Activated naive CD4-positive, alpha-beta T cell treated with anti-CD3 and anti-CD28 coated beads, Interleukin-2, amount 10 ng/mL, durations not matched to agents 7 days and 5 days (primary cell): ENCODE results near the gene ADI1.
A peak's percentile ranks its signal among the peaks of the same experiment; 100 is the strongest.
"Not testable (repeated sequence)": the region's sequence is repeated elsewhere in the genome, so short reads cannot be mapped to it uniquely, and the experiment has no call there.

Source experiments
- CTCF ChIA-PET: fragments of 350-600 bp; sonication (Branson Sonifier 250); formaldehyde crosslinking; loops from one replicate; lab custom pipeline; 2021; ENCODE audit warnings: antibody characterized with exemption; lab: Charles Lee
- DNase-seq: peaks from one replicate; pipeline ENCODE4 v3.0.0-alpha.2; 2020
- H3K27ac Mint-ChIP-seq: one replicate; pipeline ENCODE4 v1.8.0; 2021; ENCODE audit warnings: mild to moderate bottlenecking, moderate library complexity, mixed read lengths
- H3K27me3 Mint-ChIP-seq: one replicate; pipeline ENCODE4 v1.8.0; 2021; ENCODE audit warnings: mild to moderate bottlenecking, mixed read lengths
- H3K36me3 Mint-ChIP-seq: one replicate; pipeline ENCODE4 v1.8.0; 2021; ENCODE audit warnings: mixed read lengths
- H3K4me1 Mint-ChIP-seq: one replicate; pipeline ENCODE4 v1.8.0; 2021; ENCODE audit warnings: mixed read lengths
- H3K4me3 Mint-ChIP-seq: one replicate; pipeline ENCODE4 v1.8.0; 2021; ENCODE audit warnings: mild to moderate bottlenecking, moderate library complexity, mixed read lengths
- H3K9me3 Mint-ChIP-seq: one replicate; pipeline ENCODE4 v1.8.0; 2021; ENCODE audit warnings: mixed read lengths

Gene ADI1

GRCh38 chr2:3518496-3519254, 656 bp downstream of the ADI1 start:
- H3K36me3 Mint-ChIP-seq, result peaks cover 32% of the 10 kb centered on the region
- H3K4me1 Mint-ChIP-seq, result peaks cover 41% of the 10 kb centered on the region
- CTCF ChIA-PET, result interaction anchor here (1.0 kb wide), 1 partner anchor 95 kb away, joined by 4 read pairs; no protein-coding TSS in a partner anchor
- peak overlapping the region; percentile 89 for H3K4me3 Mint-ChIP-seq
- DNase-seq, result peak; percentile 98
- H3K27me3 Mint-ChIP-seq, result peaks cover 5% of the 10 kb centered on the region
- peak overlapping the region; percentile 89 for H3K27ac Mint-ChIP-seq
- peaks cover 15% of the 10 kb centered on the region for H3K9me3 Mint-ChIP-seq

- Mint-ChIP-seq H3K27me3 (peaks cover 5% of the 10 kb centered on the region), H3K36me3 (peaks cover 39% of the 10 kb centered on the region), H3K27ac (peak overlapping the region; percentile 89), H3K9me3 (peaks cover 15% of the 10 kb centered on the region), H3K4me1 (peaks cover 47% of the 10 kb centered on the region), H3K4me3 (peak overlapping the region; percentile 89)
- CTCF ChIA-PET, result interaction anchor here (1.0 kb wide), 1 partner anchor 94 kb away, joined by 4 read pairs; no protein-coding TSS in a partner anchor
- DNase-seq, result no peak
Observed at GRCh38 chr2:3517948-3518495, 1.3 kb downstream of the ADI1 start.

GRCh38 chr2:3516831-3517230, 2.5 kb downstream of the ADI1 start:
- H3K36me3 Mint-ChIP-seq, result peaks cover 47% of the 10 kb centered on the region
- no peak for DNase-seq
- H3K27me3 Mint-ChIP-seq, result peaks cover 5% of the 10 kb centered on the region
- H3K4me3 Mint-ChIP-seq, result no peak overlapping the region
- H3K4me1 Mint-ChIP-seq, result peaks cover 48% of the 10 kb centered on the region
- CTCF ChIA-PET, result no interaction called here
- no peak overlapping the region for H3K27ac Mint-ChIP-seq
- H3K9me3 Mint-ChIP-seq, result peaks cover 15% of the 10 kb centered on the region

- Mint-ChIP-seq H3K4me1 (peaks cover 36% of the 10 kb centered on the region), H3K36me3 (peaks cover 58% of the 10 kb centered on the region), H3K9me3 (peaks cover 23% of the 10 kb centered on the region)
- H3K4me3 Mint-ChIP-seq, DNase-seq, H3K27me3 Mint-ChIP-seq, CTCF ChIA-PET, H3K27ac Mint-ChIP-seq: not testable (repeated sequence)
Observed at GRCh38 chr2:3515438-3515837, 3.9 kb downstream of the ADI1 start.

GRCh38 chr2:3513026-3513810, 6.1 kb downstream of the ADI1 start:
- H3K4me1 Mint-ChIP-seq, result peaks cover 29% of the 10 kb centered on the region
- peaks cover 23% of the 10 kb centered on the region for H3K9me3 Mint-ChIP-seq
- CTCF ChIA-PET, result interaction anchor here (1.0 kb wide), 1 partner anchor 138 kb away, joined by 3 read pairs; no protein-coding TSS in a partner anchor
- peaks cover 69% of the 10 kb centered on the region for H3K36me3 Mint-ChIP-seq
- H3K4me3 Mint-ChIP-seq, result no peak overlapping the region
- H3K27ac Mint-ChIP-seq, result no peak overlapping the region
- H3K27me3 Mint-ChIP-seq, result no peaks in the 10 kb centered on the region
- DNase-seq, result no peak

- H3K27ac Mint-ChIP-seq, result no peak overlapping the region
- H3K4me1 Mint-ChIP-seq, result peaks cover 20% of the 10 kb centered on the region
- H3K4me3 Mint-ChIP-seq, result no peak overlapping the region
- H3K36me3 Mint-ChIP-seq, result peaks cover 70% of the 10 kb centered on the region
- no peaks in the 10 kb centered on the region for H3K27me3 Mint-ChIP-seq
- CTCF ChIA-PET, result no interaction called here
- no peak for DNase-seq
- peaks cover 23% of the 10 kb centered on the region for H3K9me3 Mint-ChIP-seq
Observed at GRCh38 chr2:3512086-3512485, 7.2 kb downstream of the ADI1 start.

- CTCF ChIA-PET, result no interaction called here
- Mint-ChIP-seq H3K9me3 (no peaks in the 10 kb centered on the region), H3K4me3 (no peak overlapping the region), H3K27ac (no peak overlapping the region), H3K36me3 (peaks cover 55% of the 10 kb centered on the region), H3K27me3 (no peaks in the 10 kb centered on the region), H3K4me1 (no peaks in the 10 kb centered on the region)
- no peak for DNase-seq
Observed at GRCh38 chr2:3505771-3506170, 13.6 kb downstream of the ADI1 start.

- no peak overlapping the region for H3K27ac Mint-ChIP-seq
- peaks cover 51% of the 10 kb centered on the region for H3K36me3 Mint-ChIP-seq
- CTCF ChIA-PET, result no interaction called here
Observed at GRCh38 chr2:3504741-3505140, 14.6 kb downstream of the ADI1 start.

GRCh38 chr2:3503483-3503882, 15.8 kb downstream of the ADI1 start:
- H3K27ac Mint-ChIP-seq, result no peak overlapping the region
- no peak overlapping the region for H3K4me3 Mint-ChIP-seq
- H3K36me3 Mint-ChIP-seq, result peaks cover 56% of the 10 kb centered on the region

More at GRCh38 chr2:3504741-3505140, 14.6 kb downstream of the ADI1 start:
- H3K4me3 Mint-ChIP-seq, result no peak overlapping the region
- no peaks in the 10 kb centered on the region for H3K9me3 Mint-ChIP-seq
- H3K27me3 Mint-ChIP-seq, result no peaks in the 10 kb centered on the region
- no peak for DNase-seq
- H3K4me1 Mint-ChIP-seq, result no peaks in the 10 kb centered on the region

GRCh38 chr2:3503046-3503445, 16.3 kb downstream of the ADI1 start:
- Mint-ChIP-seq H3K27ac (no peak overlapping the region), H3K27me3 (no peaks in the 10 kb centered on the region), H3K36me3 (peaks cover 57% of the 10 kb centered on the region), H3K4me1 (no peaks in the 10 kb centered on the region), H3K4me3 (no peak overlapping the region), H3K9me3 (no peaks in the 10 kb centered on the region)
- CTCF ChIA-PET, result no interaction called here
- no peak for DNase-seq

More at GRCh38 chr2:3503483-3503882, 15.8 kb downstream of the ADI1 start:
- DNase-seq, result no peak
- Mint-ChIP-seq H3K27me3 (no peaks in the 10 kb centered on the region), H3K4me1 (no peaks in the 10 kb centered on the region), H3K9me3 (no peaks in the 10 kb centered on the region)
- CTCF ChIA-PET, result no interaction called here

GRCh38 chr2:3500326-3500899, 18.9 kb downstream of the ADI1 start:
- CTCF ChIA-PET, result no interaction called here
- H3K4me1 Mint-ChIP-seq, result no peaks in the 10 kb centered on the region

GRCh38 chr2:3498783-3499394, 20.4 kb downstream of the ADI1 start:
- H3K27ac Mint-ChIP-seq, result no peak overlapping the region
- H3K27me3 Mint-ChIP-seq, result no peaks in the 10 kb centered on the region
- H3K4me3 Mint-ChIP-seq, result no peak overlapping the region
- peaks cover 32% of the 10 kb centered on the region for H3K36me3 Mint-ChIP-seq
- H3K9me3 Mint-ChIP-seq, result no peaks in the 10 kb centered on the region
- no peaks in the 10 kb centered on the region for H3K4me1 Mint-ChIP-seq
- no peak for DNase-seq
- CTCF ChIA-PET, result no interaction called here

More at GRCh38 chr2:3500326-3500899, 18.9 kb downstream of the ADI1 start:
- H3K27me3 Mint-ChIP-seq, result no peaks in the 10 kb centered on the region
- H3K9me3 Mint-ChIP-seq, result no peaks in the 10 kb centered on the region
- no peak for DNase-seq
- H3K36me3 Mint-ChIP-seq, result peaks cover 40% of the 10 kb centered on the region
- no peak overlapping the region for H3K4me3 Mint-ChIP-seq
- no peak overlapping the region for H3K27ac Mint-ChIP-seq

GRCh38 chr2:3496708-3497080, 22.6 kb downstream of the ADI1 start:
- H3K4me1 Mint-ChIP-seq, DNase-seq, H3K9me3 Mint-ChIP-seq, H3K27me3 Mint-ChIP-seq, H3K4me3 Mint-ChIP-seq, H3K27ac Mint-ChIP-seq, CTCF ChIA-PET: not testable (repeated sequence)
- H3K36me3 Mint-ChIP-seq, result peaks cover 20% of the 10 kb centered on the region
